LoVo (cell line): Measurements from ENCODE around the gene ZNF761.
"Not testable (repeated sequence)": the region's sequence is repeated elsewhere in the genome, so short reads cannot be mapped to it uniquely, and the experiment has no call there.

Experiments used
- DNase-seq: peaks from one replicate; pipeline ENCODE4 v3.0.0-alpha.2; 2016; ENCODE audit warnings: low spot score

The ZNF761 gene

GRCh38 chr19:53460131-53460721 lies 28.4 kb downstream of the ZNF761 start:
- DNase-seq = not testable (repeated sequence)

GRCh38 chr19:53461866-53462265 lies 30.1 kb downstream of the ZNF761 start:
- no peak for DNase-seq

GRCh38 chr19:53462861-53463260 lies 31.1 kb downstream of the ZNF761 start:
- DNase-seq = no peak

GRCh38 chr19:53463263-53463662 lies 31.5 kb downstream of the ZNF761 start:
- no peak for DNase-seq

GRCh38 chr19:53466726-53467484 lies 35.1 kb downstream of the ZNF761 start:
- DNase-seq = no peak

- DNase-seq = no peak
Observed at GRCh38 chr19:53467485-53468262, 35.9 kb downstream of the ZNF761 start, which contains the start of gene ZNF813. Gene ZNF813 (plus strand): TSS chr19:53467733. CDS start chr19:53483823, 16,090 bp downstream.

GRCh38 chr19:53468628-53469027 lies 36.8 kb downstream of the ZNF761 start:
- not testable (repeated sequence) for DNase-seq

- DNase-seq = no peak
Observed at GRCh38 chr19:53471916-53472315, 40.1 kb downstream of the ZNF761 start.

GRCh38 chr19:53474832-53475231 lies 43.0 kb downstream of the ZNF761 start:
- DNase-seq = not testable (repeated sequence)

GRCh38 chr19:53475470-53475869 lies 43.7 kb downstream of the ZNF761 start:
- not testable (repeated sequence) for DNase-seq

GRCh38 chr19:53483751-53484150 lies 52.0 kb downstream of the ZNF761 start:
- DNase-seq = not testable (repeated sequence)

GRCh38 chr19:53485046-53486004 lies 53.5 kb downstream of the ZNF761 start:
- DNase-seq = no peak

GRCh38 chr19:53492153-53492552 lies 60.4 kb downstream of the ZNF761 start:
- DNase-seq = no peak

GRCh38 chr19:53497311-53498023 lies 65.7 kb downstream of the ZNF761 start:
- not testable (repeated sequence) for DNase-seq

- DNase-seq = not testable (repeated sequence)
Observed at GRCh38 chr19:53498024-53498395, 66.2 kb downstream of the ZNF761 start.

GRCh38 chr19:53503151-53503550 lies 71.4 kb downstream of the ZNF761 start:
- DNase-seq = not testable (repeated sequence)

- DNase-seq = not testable (repeated sequence)
Observed at GRCh38 chr19:53503671-53504364, 72.0 kb downstream of the ZNF761 start.

- DNase-seq = not testable (repeated sequence)
Observed at GRCh38 chr19:53504365-53504703, 72.5 kb downstream of the ZNF761 start.

- DNase-seq = no peak
Observed at GRCh38 chr19:53504885-53505284, 73.1 kb downstream of the ZNF761 start.

- DNase-seq = no peak
Observed at GRCh38 chr19:53506728-53507127, 74.9 kb downstream of the ZNF761 start.
